Astrocyte (in vitro differentiated cells and primary cell): ENCODE data around the gene TOMM70. TPM values are rescaled to one million over a fixed set of nuclear protein-coding genes. Genes with fewer than 3 reads are reported as not detected.

Source experiments
- DNase-seq: peaks from one replicate; pipeline ENCODE4 v3.0.0-alpha.2; 2010; ENCODE audit warnings: low read depth
- FAIRE-seq: peaks from 2 replicates; lab custom pipeline; 2011; peaks lifted over from hg19 to GRCh38; lab: Jason Lieb, UNC
- H2AFZ ChIP-seq: 2 replicates; pipeline ENCODE4 v1.6.0; 2012; ENCODE audit warnings: low read depth, low read length, inconsistent platforms
- H3K27ac ChIP-seq: 2 replicates; pipeline ENCODE4 v1.5.1; 2011; ENCODE audit warnings: low read depth, low read length, inconsistent platforms
- H3K27me3 ChIP-seq: 2 replicates; pipeline ENCODE4 v1.6.0; 2011; ENCODE audit warnings: low read length, inconsistent platforms; ENCODE audit not compliant: insufficient read depth
- H3K36me3 ChIP-seq: 2 replicates; pipeline ENCODE4 v1.5.1; 2011; ENCODE audit warnings: low read length, inconsistent platforms; ENCODE audit not compliant: insufficient read depth
- H3K4me1 ChIP-seq: 2 replicates; pipeline ENCODE4 v1.5.1; 2011; ENCODE audit warnings: low read length, inconsistent platforms; ENCODE audit not compliant: insufficient read depth
- H3K4me2 ChIP-seq: 2 replicates; pipeline ENCODE4 v1.6.0; 2012; ENCODE audit warnings: low read length, inconsistent platforms
- H3K4me3 ChIP-seq: 2 replicates; pipeline ENCODE4 v1.5.1; 2011; ENCODE audit warnings: low read depth, mild to moderate bottlenecking, low read length, inconsistent platforms; ENCODE audit not compliant: insufficient read depth
- H3K79me2 ChIP-seq: 2 replicates; pipeline ENCODE4 v1.6.0; 2012; ENCODE audit warnings: mild to moderate bottlenecking, low read length, inconsistent platforms; ENCODE audit not compliant: insufficient read depth
- H3K9ac ChIP-seq: 2 replicates; pipeline ENCODE4 v1.6.0; 2012; ENCODE audit warnings: mild to moderate bottlenecking, low read length, inconsistent platforms
- H3K9me3 ChIP-seq: 2 replicates; pipeline ENCODE4 v1.5.1; 2012; ENCODE audit warnings: low read depth, mild to moderate bottlenecking, low read length, inconsistent platforms; ENCODE audit not compliant: insufficient read depth
- H4K20me1 ChIP-seq: 2 replicates; pipeline ENCODE4 v1.6.0; 2012; ENCODE audit warnings: low read length, inconsistent platforms; ENCODE audit not compliant: insufficient read depth
- H3K27ac Mint-ChIP-seq: one replicate; pipeline ENCODE4 v1.8.0; 2021; ENCODE audit warnings: mild to moderate bottlenecking, mixed read lengths; ENCODE audit not compliant: unreplicated experiment
- H3K27me3 Mint-ChIP-seq: one replicate; pipeline ENCODE4 v1.8.0; 2021; ENCODE audit warnings: low read depth, mixed read lengths; ENCODE audit not compliant: unreplicated experiment
- H3K36me3 Mint-ChIP-seq: one replicate; pipeline ENCODE4 v1.8.0; 2021; ENCODE audit warnings: low read depth, mixed read lengths; ENCODE audit not compliant: unreplicated experiment
- H3K4me1 Mint-ChIP-seq: one replicate; pipeline ENCODE4 v1.8.0; 2021; ENCODE audit warnings: low read depth, mixed read lengths; ENCODE audit not compliant: unreplicated experiment
- H3K4me3 Mint-ChIP-seq: one replicate; pipeline ENCODE4 v1.8.0; 2021; ENCODE audit warnings: mild to moderate bottlenecking, moderate library complexity, mixed read lengths; ENCODE audit not compliant: unreplicated experiment
- H3K9me3 Mint-ChIP-seq: one replicate; pipeline ENCODE4 v1.8.0; 2021; ENCODE audit warnings: mild to moderate bottlenecking, mixed read lengths; ENCODE audit not compliant: unreplicated experiment
- CTCF ChIP-seq: IDR thresholded peaks from 2 replicates; pipeline ENCODE4 v1.5.1; 2011; ENCODE audit warnings: low read depth, mild to moderate bottlenecking, inconsistent platforms, low read length, moderate library complexity; ENCODE audit not compliant: insufficient read depth
- EZH2 ChIP-seq: IDR thresholded peaks from 2 replicates; pipeline ENCODE4 v1.6.1; 2012; ENCODE audit warnings: mild to moderate bottlenecking, low read length, inconsistent platforms; ENCODE audit not compliant: insufficient read depth
- total RNA-seq: library from RNA; stranded (reverse); gene quantifications from 2 replicates; pipeline ENCODE4 v1.2.1, GENCODE V29; 2021

Gene TOMM70
- total RNA-seq, 1 donor from 2014 or later: 48.9 TPM

- H3K9ac ChIP-seq: no peak overlapping the region
- Mint-ChIP-seq H3K27me3 (no peaks in the 10 kb centered on the region), H3K4me3 (no peak overlapping the region), H3K9me3 (peaks cover 3% of the 10 kb centered on the region), H3K27ac (no peak overlapping the region), H3K36me3 (peaks cover 28% of the 10 kb centered on the region), H3K4me1 (no peaks in the 10 kb centered on the region)
- H2AFZ ChIP-seq: no peak overlapping the region
- H3K27ac ChIP-seq: no peak overlapping the region
- TF ChIP-seq CTCF: no peak
- no peak for TF ChIP-seq EZH2
- no peak overlapping the region for H3K4me2 ChIP-seq
- no peak for DNase-seq
- peaks cover 5% of the 10 kb centered on the region for H4K20me1 ChIP-seq
- no peak overlapping the region for H3K4me3 ChIP-seq
- H3K27me3 ChIP-seq: no peaks in the 10 kb centered on the region
- no peaks in the 10 kb centered on the region for H3K79me2 ChIP-seq
- peaks cover 37% of the 10 kb centered on the region for H3K36me3 ChIP-seq
- H3K9me3 ChIP-seq: no peaks in the 10 kb centered on the region
- H3K4me1 ChIP-seq: no peaks in the 10 kb centered on the region
- FAIRE-seq: no peak
Measured at GRCh38 chr3:100359035-100359434, 41.9 kb downstream of the TOMM70 start.

DNA sequence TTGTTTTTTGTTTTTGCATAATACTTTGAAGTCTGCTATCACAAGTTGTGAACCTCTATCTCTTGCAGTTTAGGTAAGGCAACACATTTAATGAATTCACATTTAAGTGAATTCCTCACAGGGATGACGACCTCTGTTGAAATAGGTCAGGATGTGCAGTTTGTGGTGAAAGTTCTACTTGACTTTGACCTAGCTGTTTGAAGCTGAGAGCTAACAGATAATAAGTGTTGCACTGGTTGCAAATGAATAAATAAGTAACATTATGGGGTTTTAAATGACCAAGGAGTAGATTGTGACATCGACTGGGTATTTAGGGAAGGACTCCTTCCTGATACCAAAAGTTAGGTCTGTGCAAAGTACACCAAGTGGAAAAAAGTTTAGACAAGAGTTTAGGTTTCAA, 42.5 kb downstream of the TOMM70 start:
- DNase-seq (no peak), FAIRE-seq (no peak)
- H3K9ac ChIP-seq: no peak overlapping the region
- H3K4me1 ChIP-seq: no peaks in the 10 kb centered on the region
- H3K79me2 ChIP-seq: no peaks in the 10 kb centered on the region
- H3K4me3 Mint-ChIP-seq: no peak overlapping the region
- H3K36me3 Mint-ChIP-seq: peaks cover 30% of the 10 kb centered on the region
- H3K4me3 ChIP-seq: no peak overlapping the region
- H2AFZ ChIP-seq: no peak overlapping the region
- H4K20me1 ChIP-seq: peaks cover 5% of the 10 kb centered on the region
- no peaks in the 10 kb centered on the region for H3K27me3 ChIP-seq
- H3K27ac ChIP-seq: no peak overlapping the region
- H3K36me3 ChIP-seq: peaks cover 34% of the 10 kb centered on the region
- TF ChIP-seq EZH2 (no peak), CTCF (no peak)
- H3K9me3 Mint-ChIP-seq: peaks cover 3% of the 10 kb centered on the region
- H3K4me2 ChIP-seq: no peak overlapping the region
- H3K27ac Mint-ChIP-seq: no peak overlapping the region
- H3K27me3 Mint-ChIP-seq: no peaks in the 10 kb centered on the region
- no peaks in the 10 kb centered on the region for H3K9me3 ChIP-seq
- H3K4me1 Mint-ChIP-seq: peaks cover under 1% of the 10 kb centered on the region

DNA sequence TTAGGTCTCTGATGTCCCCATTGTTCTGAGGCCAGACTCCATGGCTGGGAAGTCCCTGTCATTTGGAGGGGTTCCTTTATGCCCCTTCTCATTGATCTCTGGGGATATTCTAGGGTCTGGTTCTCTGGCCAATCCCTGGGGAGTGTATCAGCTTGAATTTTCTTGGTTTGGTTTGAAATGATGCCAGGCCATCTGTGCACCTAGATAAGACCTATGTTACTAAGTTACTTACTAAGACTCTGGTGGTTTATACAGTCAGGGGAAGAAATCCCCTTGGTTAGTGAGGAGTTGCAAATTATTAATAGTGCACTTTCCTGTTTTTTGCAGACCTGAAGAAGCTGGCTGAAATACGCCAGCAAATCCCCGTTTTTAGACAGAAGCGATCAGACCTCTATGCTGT, 46.0 kb downstream of the TOMM70 start:
- H3K27ac ChIP-seq: no peak overlapping the region
- peaks cover 5% of the 10 kb centered on the region for H4K20me1 ChIP-seq
- Mint-ChIP-seq H3K4me3 (no peak overlapping the region), H3K9me3 (peaks cover 8% of the 10 kb centered on the region), H3K4me1 (peaks cover 9% of the 10 kb centered on the region), H3K36me3 (peaks cover 25% of the 10 kb centered on the region), H3K27ac (no peak overlapping the region), H3K27me3 (no peaks in the 10 kb centered on the region)
- H3K4me2 ChIP-seq: no peak overlapping the region
- H3K9me3 ChIP-seq: no peaks in the 10 kb centered on the region
- H3K79me2 ChIP-seq: no peaks in the 10 kb centered on the region
- no peak overlapping the region for H2AFZ ChIP-seq
- TF ChIP-seq CTCF (no peak), EZH2 (no peak)
- H3K4me1 ChIP-seq: no peaks in the 10 kb centered on the region
- H3K27me3 ChIP-seq: no peaks in the 10 kb centered on the region
- H3K4me3 ChIP-seq: no peak overlapping the region
- FAIRE-seq (no peak), DNase-seq (peak; percentile 71)
- H3K9ac ChIP-seq: no peak overlapping the region
- H3K36me3 ChIP-seq: peaks cover 44% of the 10 kb centered on the region
